OCI-LY1 (cell line): ENCODE results near the gene MECR.

Experiments used
- EZH2 ChIP-seq: fragments of 200-600 bp; sonication (generic), shearing (Covaris generic); IDR thresholded peaks from 2 replicates; pipeline ENCODE4 v1.8.0; 2017; ENCODE audit warnings: borderline replicate concordance, mixed run types, mild to moderate bottlenecking, antibody characterized with exemption, low read length, moderate library complexity, mixed read lengths
- TF ChIP-seq, protein P1 (sequence below): fragments of 200-600 bp; sonication (generic), shearing (Covaris generic); IDR thresholded peaks from 2 replicates; pipeline ENCODE4 v1.5.1; 2017; ENCODE audit warnings: mild to moderate bottlenecking, antibody characterized with exemption, low read length, moderate library complexity, mixed read lengths

DNA sequence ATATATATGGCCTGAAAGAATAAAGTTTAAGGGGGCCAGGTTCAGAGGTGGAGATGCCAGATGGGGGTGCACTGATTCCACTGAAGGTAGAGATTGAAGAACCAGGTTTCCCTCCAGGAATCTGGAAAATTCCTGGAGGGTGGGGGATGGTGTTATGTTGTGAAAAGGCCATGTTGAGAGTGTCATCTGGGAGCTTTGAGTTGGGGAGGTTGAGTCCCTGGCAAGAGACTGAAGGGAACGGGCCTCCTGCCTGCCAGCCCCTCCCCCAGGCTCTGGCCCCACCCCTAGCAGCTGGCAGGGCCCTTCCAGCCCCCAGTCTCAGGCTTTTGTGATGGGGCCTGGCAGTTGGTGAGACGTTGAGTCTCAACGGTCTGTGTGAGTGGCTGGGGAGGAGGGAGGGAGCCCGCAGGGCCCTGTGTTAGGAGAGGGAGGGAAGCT lies 9.7 kb upstream of the MECR start:
- TF ChIP-seq, protein P1, sequence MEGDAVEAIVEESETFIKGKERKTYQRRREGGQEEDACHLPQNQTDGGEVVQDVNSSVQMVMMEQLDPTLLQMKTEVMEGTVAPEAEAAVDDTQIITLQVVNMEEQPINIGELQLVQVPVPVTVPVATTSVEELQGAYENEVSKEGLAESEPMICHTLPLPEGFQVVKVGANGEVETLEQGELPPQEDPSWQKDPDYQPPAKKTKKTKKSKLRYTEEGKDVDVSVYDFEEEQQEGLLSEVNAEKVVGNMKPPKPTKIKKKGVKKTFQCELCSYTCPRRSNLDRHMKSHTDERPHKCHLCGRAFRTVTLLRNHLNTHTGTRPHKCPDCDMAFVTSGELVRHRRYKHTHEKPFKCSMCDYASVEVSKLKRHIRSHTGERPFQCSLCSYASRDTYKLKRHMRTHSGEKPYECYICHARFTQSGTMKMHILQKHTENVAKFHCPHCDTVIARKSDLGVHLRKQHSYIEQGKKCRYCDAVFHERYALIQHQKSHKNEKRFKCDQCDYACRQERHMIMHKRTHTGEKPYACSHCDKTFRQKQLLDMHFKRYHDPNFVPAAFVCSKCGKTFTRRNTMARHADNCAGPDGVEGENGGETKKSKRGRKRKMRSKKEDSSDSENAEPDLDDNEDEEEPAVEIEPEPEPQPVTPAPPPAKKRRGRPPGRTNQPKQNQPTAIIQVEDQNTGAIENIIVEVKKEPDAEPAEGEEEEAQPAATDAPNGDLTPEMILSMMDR = peak; percentile 33; the same call in 1 of the 2 replicates
- no peak for TF ChIP-seq EZH2
